Stimulated activated CD4-positive, alpha-beta T cell treated with anti-CD3 and anti-CD28 coated beads, Interleukin-1b, Interleukin-23, amount 100 ng/mL, for 1 hour (primary cell): ENCODE data around the gene NLGN4X.

Experiments used
- DNase-seq, 2 donors: peaks; one replicate each; pipeline ENCODE4 v3.0.0-alpha.2; 2020; ENCODE audit warnings: low read depth in 2 of 2

The NLGN4X gene

GRCh38 chrX:5867778-5868177 is 360.9 kb downstream of the NLGN4X start:
- DNase-seq: no peak

DNA sequence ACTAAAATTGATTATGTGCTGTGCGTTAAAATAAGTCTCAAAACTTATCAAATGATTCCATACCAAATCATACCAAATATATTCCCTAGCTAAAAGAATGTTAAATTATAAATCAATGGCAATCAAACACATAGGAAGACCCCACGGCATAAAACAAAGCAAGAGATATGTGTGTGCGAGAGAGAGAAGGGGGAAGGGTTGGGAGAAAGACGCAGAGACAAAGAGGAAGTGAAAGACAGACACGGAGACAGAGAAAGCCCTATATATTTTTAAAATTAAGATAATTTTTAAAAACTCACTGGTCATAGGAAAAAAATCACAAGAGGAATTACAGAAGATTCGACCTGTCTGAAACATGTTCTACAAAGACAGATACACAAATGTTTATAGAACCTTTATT is 371.4 kb downstream of the NLGN4X start:
- DNase-seq: no peak

- DNase-seq: no peak
Observed at GRCh38 chrX:5852941-5853340, 375.7 kb downstream of the NLGN4X start.

DNA sequence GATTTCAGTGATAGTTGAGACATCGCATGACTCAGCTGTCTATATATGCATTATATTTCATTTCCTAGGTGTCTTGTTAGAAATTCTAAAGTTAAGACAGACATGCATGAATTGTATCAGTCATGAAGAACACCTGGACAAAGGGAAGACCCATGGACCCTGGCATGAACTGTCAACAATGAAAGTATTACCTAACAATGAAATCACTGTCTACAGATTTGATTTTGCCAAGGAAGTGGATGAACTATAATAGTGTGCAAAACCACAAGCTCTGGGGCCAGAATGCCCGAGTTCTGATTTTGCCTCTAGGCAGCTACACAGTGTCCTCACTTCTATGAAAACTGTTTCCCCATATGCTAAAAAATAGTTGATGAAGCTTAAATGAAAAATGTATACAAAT is 386.1 kb downstream of the NLGN4X start:
- DNase-seq: no peak
